Measurements from ENCODE around the gene FAM81A.

DNA sequence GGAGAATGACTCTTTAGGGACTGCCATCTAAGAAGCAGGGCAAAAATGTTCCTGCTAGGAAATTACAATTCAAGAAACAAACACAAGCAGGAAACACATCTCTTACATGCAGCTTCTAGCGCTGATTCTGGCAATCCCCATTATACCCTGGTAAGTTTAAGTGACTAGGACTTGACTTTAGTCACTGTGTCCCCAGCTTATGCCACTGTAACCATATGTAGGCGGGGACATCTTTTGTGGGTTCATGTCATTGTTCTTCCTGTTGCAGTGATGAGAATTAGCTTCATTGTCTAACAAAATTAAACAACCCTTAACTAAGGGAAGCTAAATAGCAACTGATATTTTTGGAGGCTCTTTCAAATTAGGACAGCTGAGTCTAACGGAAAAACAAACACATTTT, 17.9 kb upstream of the FAM81A start:
- TF ChIP-seq POLR2A (IDR thresholded peaks at IDR 0.05) (no peak), CTCF (IDR thresholded peaks at IDR 0.05) (no peak)

Measured in uterus (tissue), 2 donors.